Lower leg skin (tissue), 3 donors: Measurements from ENCODE around the gene REEP6.

Experiments
- POLR2A ChIP-seq, 2 donors: fragments of 450-650 bp; IDR thresholded peaks; one replicate each; pipeline ENCODE4 v1.6.1; 2016 to 2017; ENCODE audit warnings: antibody characterized with exemption in 2 of 2, mild to moderate bottlenecking in 1 of 2, moderate library complexity in 1 of 2
- TF ChIP-seq, protein P1 (sequence below), 3 donors: fragments of 450-650 bp; IDR thresholded peaks; one replicate each; pipeline ENCODE4 v1.5.1; 2016; ENCODE audit warnings: antibody characterized with exemption in 3 of 3, mild to moderate bottlenecking in 3 of 3, moderate library complexity in 2 of 3

DNA sequence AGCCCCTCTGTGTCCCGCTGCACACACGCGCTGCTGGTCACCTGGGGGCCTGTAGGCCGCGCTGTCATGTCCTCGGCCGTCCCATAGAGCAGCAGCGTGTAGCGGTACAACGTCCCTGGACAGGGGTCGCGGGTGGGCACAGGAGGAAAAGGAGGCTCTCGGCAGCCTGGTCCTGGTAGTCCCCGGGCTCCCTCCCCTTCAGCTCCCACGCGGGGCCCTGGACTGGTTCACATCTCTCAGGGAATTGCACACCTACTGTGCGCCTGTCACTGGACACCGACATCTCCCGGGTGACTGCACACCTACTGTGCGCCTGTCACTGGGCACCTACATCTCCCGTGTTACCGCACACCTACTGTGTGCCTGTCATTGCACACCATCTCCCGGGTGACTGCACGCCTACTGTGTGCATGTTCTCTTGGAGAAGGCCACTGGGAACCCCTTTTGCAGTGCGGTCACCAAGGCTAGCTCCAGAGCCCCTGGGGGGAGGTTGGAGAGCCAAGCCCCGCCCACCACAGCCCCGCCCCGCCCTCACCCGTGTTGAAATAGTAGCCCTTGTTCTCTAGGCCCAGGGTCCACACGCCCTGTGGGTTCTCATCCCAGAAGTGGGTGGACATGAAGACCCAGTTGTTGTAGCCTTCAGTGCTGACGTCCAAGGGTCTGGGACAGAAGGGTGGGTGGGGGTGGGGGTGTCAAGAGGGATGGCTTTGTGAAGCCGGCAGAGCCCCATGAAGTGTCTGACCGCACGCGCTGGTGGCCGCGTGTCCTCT is 8.4 kb upstream of the REEP6 start:
- TF ChIP-seq, protein P1, sequence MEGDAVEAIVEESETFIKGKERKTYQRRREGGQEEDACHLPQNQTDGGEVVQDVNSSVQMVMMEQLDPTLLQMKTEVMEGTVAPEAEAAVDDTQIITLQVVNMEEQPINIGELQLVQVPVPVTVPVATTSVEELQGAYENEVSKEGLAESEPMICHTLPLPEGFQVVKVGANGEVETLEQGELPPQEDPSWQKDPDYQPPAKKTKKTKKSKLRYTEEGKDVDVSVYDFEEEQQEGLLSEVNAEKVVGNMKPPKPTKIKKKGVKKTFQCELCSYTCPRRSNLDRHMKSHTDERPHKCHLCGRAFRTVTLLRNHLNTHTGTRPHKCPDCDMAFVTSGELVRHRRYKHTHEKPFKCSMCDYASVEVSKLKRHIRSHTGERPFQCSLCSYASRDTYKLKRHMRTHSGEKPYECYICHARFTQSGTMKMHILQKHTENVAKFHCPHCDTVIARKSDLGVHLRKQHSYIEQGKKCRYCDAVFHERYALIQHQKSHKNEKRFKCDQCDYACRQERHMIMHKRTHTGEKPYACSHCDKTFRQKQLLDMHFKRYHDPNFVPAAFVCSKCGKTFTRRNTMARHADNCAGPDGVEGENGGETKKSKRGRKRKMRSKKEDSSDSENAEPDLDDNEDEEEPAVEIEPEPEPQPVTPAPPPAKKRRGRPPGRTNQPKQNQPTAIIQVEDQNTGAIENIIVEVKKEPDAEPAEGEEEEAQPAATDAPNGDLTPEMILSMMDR (IDR thresholded peaks at IDR 0.05) = no peak
- no peak for TF ChIP-seq POLR2A (IDR thresholded peaks at IDR 0.05)
